Activated CD4-positive, alpha-beta T cell treated with anti-CD3 and anti-CD28 coated beads for 4 hours (primary cell): ENCODE results near the gene NFKBIA.
"Not testable (repeated sequence)": the region's sequence is repeated elsewhere in the genome, so short reads cannot be mapped to it uniquely, and the experiment has no call there.

Experiments
- DNase-seq, 2 donors: peaks; one replicate each; pipeline ENCODE4 v3.0.0-alpha.2; 2020

NFKBIA gene

GRCh38 chr14:35404449-35405303, at the start of gene NFKBIA:
Gene NFKBIA (minus strand): TSS chr14:35404749. CDS start chr14:35404644, 105 bp downstream.
- DNase-seq, result peak; percentile 96

- DNase-seq, result no peak
Observed at GRCh38 chr14:35446450-35446849, 41.9 kb upstream of the NFKBIA start.

GRCh38 chr14:35444104-35444503, 39.6 kb upstream of the NFKBIA start:
- no peak for DNase-seq

- DNase-seq, result no peak
Observed at GRCh38 chr14:35441160-35441559, 36.6 kb upstream of the NFKBIA start.

- DNase-seq, result no peak
Observed at GRCh38 chr14:35438910-35439713, 34.6 kb upstream of the NFKBIA start.

- not testable (repeated sequence) for DNase-seq
Observed at GRCh38 chr14:35438492-35438891, 33.9 kb upstream of the NFKBIA start.

- no peak for DNase-seq
Observed at GRCh38 chr14:35435177-35435576, 30.6 kb upstream of the NFKBIA start.

GRCh38 chr14:35433826-35434225, 29.3 kb upstream of the NFKBIA start:
- DNase-seq, result no peak

- no peak for DNase-seq
Observed at GRCh38 chr14:35430459-35431199, 26.1 kb upstream of the NFKBIA start.

- no peak for DNase-seq
Observed at GRCh38 chr14:35429951-35430350, 25.4 kb upstream of the NFKBIA start.

GRCh38 chr14:35425850-35426249, 21.3 kb upstream of the NFKBIA start:
- DNase-seq, result no peak

GRCh38 chr14:35423621-35424020, 19.1 kb upstream of the NFKBIA start:
- DNase-seq, result no peak

- DNase-seq, result no peak
Observed at GRCh38 chr14:35420036-35420811, 15.7 kb upstream of the NFKBIA start.

- DNase-seq, result no peak
Observed at GRCh38 chr14:35419429-35419841, 14.9 kb upstream of the NFKBIA start.

- DNase-seq, result no peak
Observed at GRCh38 chr14:35418093-35418492, 13.5 kb upstream of the NFKBIA start.

GRCh38 chr14:35416108-35416750, 11.7 kb upstream of the NFKBIA start:
- DNase-seq, result peak; percentile 77 to 82

GRCh38 chr14:35414365-35414764, 9.8 kb upstream of the NFKBIA start:
- no peak for DNase-seq

- DNase-seq, result no peak
Observed at GRCh38 chr14:35412272-35413056, 7.9 kb upstream of the NFKBIA start.

GRCh38 chr14:35410858-35411257, 6.3 kb upstream of the NFKBIA start:
- DNase-seq, result no peak

- no peak for DNase-seq
Observed at GRCh38 chr14:35409595-35409994, 5.0 kb upstream of the NFKBIA start.

- DNase-seq, result no peak
Observed at GRCh38 chr14:35408026-35408425, 3.5 kb upstream of the NFKBIA start.
